Measurements from ENCODE around the gene IFI27.
"Not testable (repeated sequence)": the region's sequence is repeated elsewhere in the genome, so short reads cannot be mapped to it uniquely, and the experiment has no call there.

IFI27 gene

DNA sequence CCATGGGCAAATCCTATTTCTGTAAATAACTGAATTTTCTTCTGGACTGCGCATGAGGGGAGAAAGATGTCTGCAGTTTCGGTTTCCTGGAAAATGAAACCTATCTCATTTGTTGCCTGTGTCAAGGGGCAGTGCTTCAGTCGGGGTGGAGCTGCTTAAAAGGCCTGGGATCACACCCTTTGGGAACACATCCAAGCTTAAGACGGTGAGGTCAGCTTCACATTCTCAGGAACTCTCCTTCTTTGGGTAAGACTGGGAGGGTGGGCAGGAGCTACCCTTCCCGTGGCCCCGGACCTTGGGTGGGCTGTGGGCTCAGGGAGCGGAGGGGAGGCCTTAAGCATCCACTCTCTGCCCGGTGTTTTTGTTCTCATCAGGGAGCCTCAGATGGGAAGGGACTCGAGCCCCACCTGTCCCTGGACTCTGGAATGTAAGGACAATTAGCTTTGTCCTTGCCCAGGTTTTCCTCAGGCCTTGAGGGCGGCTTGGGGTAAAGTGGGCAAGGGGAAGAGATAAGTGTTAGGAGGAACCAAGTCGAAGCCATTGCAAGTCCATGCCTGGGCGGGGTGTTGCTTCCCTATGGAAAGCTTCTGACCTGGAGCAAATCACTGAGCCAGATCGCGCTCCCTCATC, at the start of gene IFI27:
TSS of gene IFI27 (plus strand) at position 185 of the 630 bp plus-strand sequence.
- DNase-seq (ENCODE audit: low read depth in 2 of 2) = no peak

DNA sequence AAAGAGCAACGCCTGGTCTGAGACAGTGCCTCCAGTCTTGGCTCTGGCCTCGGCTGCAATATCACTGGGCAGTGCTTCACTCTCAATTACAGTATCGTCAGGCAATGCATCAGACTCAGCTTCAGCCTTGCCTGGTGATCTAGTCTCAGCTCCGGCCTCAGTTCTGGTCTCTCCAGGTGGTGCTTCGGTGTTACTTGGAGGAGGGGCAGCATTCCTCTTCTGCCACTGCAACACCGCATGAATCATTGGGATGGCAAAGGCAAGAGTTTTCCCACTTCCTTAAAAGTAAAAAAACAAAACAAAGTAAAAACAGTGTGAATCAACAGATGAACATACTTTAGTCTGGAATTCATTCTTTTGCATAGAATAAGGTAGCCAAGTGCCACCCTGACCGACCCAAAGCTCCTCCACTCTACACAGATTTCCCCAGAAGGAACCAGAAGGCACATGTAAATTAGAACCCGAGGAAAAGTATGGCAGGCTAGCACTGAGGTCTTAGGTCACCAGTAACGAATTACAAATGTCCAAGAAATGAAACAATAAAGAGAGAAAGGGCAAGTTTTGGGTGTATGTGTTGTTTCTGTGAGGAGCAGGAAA, 48.1 kb upstream of the IFI27 start:
- DNase-seq (ENCODE audit: low read depth in 2 of 2) = no peak

GRCh38 chr14:94066089-94066676, 44.4 kb upstream of the IFI27 start:
- DNase-seq (ENCODE audit: low read depth in 2 of 2) = no peak

DNA sequence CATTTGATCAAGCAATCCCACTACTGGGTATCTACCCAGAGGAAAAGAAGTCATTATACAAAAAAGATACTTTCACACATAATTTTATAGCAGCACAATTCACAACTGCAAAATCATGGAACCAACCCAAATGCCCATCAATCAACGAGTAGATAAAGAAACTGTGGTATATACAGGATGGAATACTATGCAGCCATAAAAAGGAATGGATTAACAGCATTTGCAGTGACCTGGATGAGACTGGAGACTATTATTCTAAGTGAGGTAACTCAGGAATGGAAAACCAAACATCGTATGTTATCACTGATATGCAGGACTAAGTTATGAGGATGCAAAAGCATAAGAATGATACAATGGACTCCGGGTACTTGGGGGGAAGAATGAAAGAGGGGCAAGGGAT, 38.5 kb upstream of the IFI27 start:
- DNase-seq (ENCODE audit: low read depth in 2 of 2) = not testable (repeated sequence)

DNA sequence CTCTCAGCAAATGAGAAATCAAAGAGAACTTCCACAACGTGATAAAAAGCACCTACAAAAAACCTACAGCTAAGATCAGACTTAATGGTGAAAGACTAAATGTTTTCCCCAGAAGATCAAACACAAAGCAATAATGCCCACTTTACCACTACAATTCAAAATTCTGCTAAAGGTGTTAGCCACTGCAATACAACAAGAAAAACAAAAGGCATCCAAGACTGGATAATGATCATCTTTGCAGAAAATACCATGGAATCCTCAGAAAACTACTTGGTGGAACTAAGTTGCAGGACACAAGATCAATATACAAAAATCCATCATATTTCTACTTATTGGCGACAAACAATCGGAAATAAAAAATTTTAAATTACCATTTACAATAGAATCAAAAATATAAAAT, 36.0 kb upstream of the IFI27 start:
- no peak for DNase-seq (ENCODE audit: low read depth in 2 of 2)

GRCh38 chr14:94075008-94075407, 35.5 kb upstream of the IFI27 start:
- no peak for DNase-seq (ENCODE audit: low read depth in 2 of 2)

DNA sequence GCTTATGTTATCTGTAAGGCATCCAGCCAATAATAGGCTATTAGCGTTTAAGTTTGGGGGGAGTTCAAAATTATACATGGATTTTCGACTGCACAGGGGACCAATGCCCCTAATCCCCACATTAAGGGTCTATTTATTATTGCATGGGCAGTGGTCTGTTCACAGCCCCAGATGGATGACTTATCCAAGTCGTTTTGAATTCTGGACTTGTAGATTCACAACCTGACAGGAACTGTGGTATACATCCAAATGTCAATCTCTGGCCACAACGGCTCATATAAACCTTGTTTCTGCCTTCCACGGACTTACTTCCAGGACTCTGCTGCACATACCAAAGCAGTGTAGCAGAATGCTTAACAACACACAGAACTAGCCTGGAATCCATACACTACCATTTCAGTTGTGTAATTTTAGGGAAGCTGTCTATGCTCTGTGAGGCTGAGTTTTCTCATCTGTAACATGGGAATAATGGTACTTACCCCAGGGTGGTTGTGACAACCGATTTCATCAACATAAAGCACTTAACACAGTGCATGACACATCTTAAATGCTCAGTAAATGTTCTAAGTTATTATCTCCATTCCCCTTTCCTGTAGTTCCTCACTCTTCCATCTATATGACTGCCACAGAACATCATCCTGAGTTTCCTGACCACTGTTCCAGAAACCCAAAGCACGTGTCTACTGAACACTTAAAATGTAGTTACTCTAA, 33.3 kb upstream of the IFI27 start:
- no peak for DNase-seq (ENCODE audit: low read depth in 2 of 2)

DNA sequence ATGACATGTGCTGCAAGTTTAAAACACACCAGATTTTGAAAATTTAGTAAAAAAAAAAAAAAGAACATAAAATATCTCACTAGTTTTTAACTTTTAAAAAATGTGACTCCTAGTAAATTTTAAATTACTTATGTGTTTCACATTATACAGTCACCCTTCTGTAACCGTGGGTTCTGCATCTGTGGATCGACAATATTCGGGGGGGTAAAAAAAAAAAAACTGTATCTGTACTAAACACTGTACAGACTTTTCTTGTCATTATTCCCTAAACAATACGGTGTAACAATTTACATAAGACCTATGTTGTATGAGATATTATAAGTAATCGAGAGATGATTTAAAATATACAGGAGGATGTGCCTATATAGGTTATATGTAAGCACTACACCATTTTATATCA, 32.7 kb upstream of the IFI27 start:
- no peak for DNase-seq (ENCODE audit: low read depth in 2 of 2)

DNA sequence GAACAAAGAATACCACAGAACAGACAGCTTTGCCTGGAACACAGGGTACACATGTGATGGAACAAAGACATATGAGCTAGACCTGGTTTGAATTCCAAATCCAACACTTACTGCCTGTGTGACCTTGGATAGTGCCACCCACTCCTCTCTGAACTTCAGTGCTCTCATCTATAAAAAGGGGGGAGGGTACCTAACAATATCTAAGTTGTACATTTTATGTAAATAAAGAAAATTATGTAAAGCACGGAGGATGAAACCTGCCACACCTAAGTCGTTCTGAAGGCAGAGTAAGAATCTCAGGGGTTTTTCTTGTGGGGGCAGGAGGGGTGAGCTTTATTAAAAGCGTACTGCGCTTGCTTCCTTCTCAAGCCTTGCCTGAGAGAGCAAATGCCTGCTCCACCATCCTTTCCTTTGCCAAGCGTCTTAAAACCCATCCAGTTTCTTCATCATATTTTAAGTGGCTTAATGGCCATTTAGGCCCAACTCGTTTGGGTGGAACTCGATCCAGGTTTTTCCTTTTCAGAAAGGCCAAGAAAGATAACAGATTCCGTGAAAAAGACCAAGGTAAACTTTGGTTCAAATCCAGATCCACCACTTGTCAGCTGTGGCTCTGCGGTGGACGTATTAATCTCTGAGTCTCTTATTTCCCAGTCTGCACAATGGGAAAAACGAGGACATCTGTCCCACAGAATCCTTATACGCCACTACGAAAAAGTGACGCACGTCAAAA, 30.5 kb upstream of the IFI27 start:
- no peak for DNase-seq (ENCODE audit: low read depth in 2 of 2)

GRCh38 chr14:94080621-94081385, 29.7 kb upstream of the IFI27 start, which contains the start of the genes DDX24 and IFI27L1:
Gene DDX24, minus strand, starts transcription at chr14:94081202. Its CDS starts 1,460 bp downstream, at chr14:94079742.
Gene IFI27L1, plus strand, starts transcription at chr14:94081310. Its CDS starts 15,628 bp downstream, at chr14:94096938.
- peak; percentile 91 to 93 for DNase-seq (ENCODE audit: low read depth in 2 of 2)

DNA sequence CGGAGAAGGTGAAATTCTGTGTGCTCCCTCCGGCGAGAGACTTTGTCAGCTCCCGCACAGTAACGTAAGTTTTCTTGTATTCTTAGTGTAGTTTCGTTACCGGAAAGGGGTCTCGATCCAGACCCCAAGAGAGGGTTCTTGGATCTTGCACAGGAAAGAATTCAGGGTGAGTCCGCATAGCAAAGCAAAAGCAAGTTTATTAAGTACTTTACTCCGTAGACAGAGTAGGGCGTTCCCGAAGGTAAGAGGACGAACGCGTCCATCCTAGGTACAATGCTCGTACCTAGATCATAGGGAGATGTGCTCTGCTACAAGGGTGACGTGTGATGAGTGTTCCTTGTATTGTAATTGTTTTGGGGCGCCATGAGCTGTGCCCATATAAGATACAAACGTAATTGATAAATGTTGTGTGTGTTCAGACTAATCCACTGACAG, 29.1 kb upstream of the IFI27 start:
- no peak for DNase-seq (ENCODE audit: low read depth in 2 of 2)

GRCh38 chr14:94087891-94088290, 22.6 kb upstream of the IFI27 start:
- DNase-seq (ENCODE audit: low read depth in 2 of 2) = no peak

GRCh38 chr14:94088516-94088915, 22.0 kb upstream of the IFI27 start:
- DNase-seq (ENCODE audit: low read depth in 2 of 2) = no peak

DNA sequence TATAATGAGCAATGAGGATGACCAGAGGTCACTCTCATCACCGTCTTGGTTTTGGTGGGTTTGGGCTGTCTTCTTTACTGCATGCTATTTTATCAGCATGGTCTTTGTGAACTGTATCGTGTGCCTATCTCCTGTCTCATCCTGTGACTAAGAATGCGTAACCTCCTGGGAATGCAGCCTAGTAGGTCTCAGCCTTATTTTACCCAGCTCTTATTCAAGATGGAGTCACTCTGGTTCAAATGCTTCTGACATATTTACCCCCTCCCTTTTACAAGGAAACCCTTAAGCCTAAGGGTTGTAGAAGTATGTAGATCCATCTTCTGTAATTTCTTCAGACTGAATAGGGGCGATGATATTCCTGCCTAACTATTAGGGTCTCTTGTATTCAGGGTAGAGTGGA, 21.1 kb upstream of the IFI27 start:
- DNase-seq (ENCODE audit: low read depth in 2 of 2) = no peak

DNA sequence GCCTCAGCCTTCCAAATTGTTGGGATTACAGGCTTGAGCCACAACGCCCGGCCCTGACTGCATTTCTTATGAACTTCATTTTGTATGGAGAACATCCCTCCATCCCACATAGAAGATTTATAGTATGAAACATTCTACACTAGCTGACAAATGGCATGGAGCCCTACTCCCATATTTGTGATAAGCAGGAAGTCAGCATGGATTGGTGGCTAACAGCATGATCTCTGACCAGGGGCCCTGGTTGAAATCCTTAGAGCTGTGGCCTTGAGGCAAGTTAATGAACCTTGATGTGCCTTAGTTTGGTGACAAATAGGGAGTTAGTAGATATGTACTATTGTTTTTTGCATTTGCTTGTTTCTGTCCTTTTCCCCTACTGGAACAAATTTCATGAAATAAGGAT, 17.1 kb upstream of the IFI27 start:
- no peak for DNase-seq (ENCODE audit: low read depth in 2 of 2)

- DNase-seq (ENCODE audit: low read depth in 2 of 2) = no peak
Observed at GRCh38 chr14:94097091-94097490, 13.4 kb upstream of the IFI27 start.

GRCh38 chr14:94098326-94098992, 12.1 kb upstream of the IFI27 start:
- DNase-seq (ENCODE audit: low read depth in 2 of 2) = no peak

GRCh38 chr14:94099006-94099405, 11.5 kb upstream of the IFI27 start:
- DNase-seq (ENCODE audit: low read depth in 2 of 2) = no peak

DNA sequence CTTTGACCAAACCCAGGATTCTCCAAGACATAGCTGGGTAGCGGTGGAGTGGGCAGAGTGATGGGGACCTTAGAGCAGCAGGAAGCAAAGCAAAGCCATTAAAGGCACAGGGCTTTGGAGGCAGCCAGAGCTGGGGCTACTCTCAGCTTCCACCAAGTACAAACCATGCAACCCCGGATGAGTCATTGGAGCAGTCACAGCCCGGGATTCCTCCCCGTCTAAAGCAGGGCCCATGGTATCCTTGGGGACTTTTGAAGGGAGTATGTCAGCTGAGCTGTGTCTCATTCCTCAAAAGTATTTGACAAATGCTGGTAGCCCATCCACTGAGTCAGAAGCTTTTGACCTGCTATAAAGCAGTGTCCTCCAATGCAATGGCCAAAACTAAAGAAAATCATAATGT, 9.7 kb upstream of the IFI27 start:
- DNase-seq (ENCODE audit: low read depth in 2 of 2) = no peak

DNA sequence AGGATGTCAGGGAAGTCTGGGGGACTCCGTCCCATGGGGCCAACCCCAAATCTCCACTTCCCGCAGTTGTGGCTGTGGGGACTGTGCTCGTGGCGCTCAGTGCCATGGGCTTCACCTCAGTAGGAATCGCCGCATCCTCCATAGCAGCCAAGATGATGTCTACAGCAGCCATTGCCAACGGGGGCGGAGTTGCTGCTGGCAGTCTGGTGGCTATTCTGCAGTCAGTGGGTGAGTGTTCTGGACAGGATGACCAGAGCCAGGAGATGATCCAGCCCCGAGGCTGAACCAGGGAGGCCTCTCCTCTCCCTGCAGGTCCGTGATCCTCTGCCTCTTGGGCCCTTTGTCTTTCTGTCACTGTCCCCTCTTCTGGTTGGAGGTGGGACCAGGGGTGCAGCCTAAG, 8.8 kb upstream of the IFI27 start:
- no peak for DNase-seq (ENCODE audit: low read depth in 2 of 2)

Data from stimulated activated CD8-positive, alpha-beta memory T cell treated with anti-CD3 and anti-CD28 coated beads, Interleukin-7, amount 100 ng/mL, for 4 hours (primary cell).